HCT116 (cell line): Measurements from ENCODE around the gene ZNF536.

Experiments
- CEBPB ChIP-seq: IDR thresholded peaks from 2 replicates; pipeline ENCODE4 v1.6.1; 2012; ENCODE audit warnings: low read depth
- CTCF ChIP-seq, 3 experiments: fragments of 200-600 bp in 1 of 3; sonication (generic) in 1 of 3; IDR thresholded peaks in 2 of 3; conservative IDR thresholded peaks in 1 of 3; 2 replicates each; pipeline ENCODE4 v1.5.1; 2012 to 2017; ENCODE audit warnings: low read depth in 2 of 3, low read length in 2 of 3, antibody characterized with exemption in 1 of 3, borderline replicate concordance in 1 of 3, control low read depth in 1 of 3, mild to moderate bottlenecking in 1 of 3, mixed read lengths in 1 of 3, mixed run types in 1 of 3, moderate library complexity in 1 of 3; ENCODE audit not compliant: insufficient read depth in 1 of 3
- EZH2 ChIP-seq: fragments of 200-600 bp; sonication (generic); IDR thresholded peaks from 2 replicates; pipeline ENCODE4 v1.6.1; 2017; ENCODE audit warnings: antibody characterized with exemption, mixed run types
- JUND ChIP-seq: IDR thresholded peaks from 2 replicates; pipeline ENCODE4 v1.6.1; 2012
- MAX ChIP-seq: IDR thresholded peaks from 2 replicates; pipeline ENCODE4 v1.6.1; 2012
- POLR2A ChIP-seq: IDR thresholded peaks from 2 replicates; pipeline ENCODE4 v1.7.0; 2011; ENCODE audit warnings: borderline replicate concordance; ENCODE audit not compliant: insufficient read depth, insufficient read length; ENCODE audit errors: extremely low read depth
- POLR2AphosphoS5 ChIP-seq: IDR thresholded peaks from 2 replicates; pipeline ENCODE4 v1.6.1; 2011; ENCODE audit warnings: mild to moderate bottlenecking, low read depth, low read length, moderate library complexity
- RAD21 ChIP-seq: IDR thresholded peaks from 2 replicates; pipeline ENCODE4 v1.6.1; 2012; ENCODE audit warnings: low read depth, mild to moderate bottlenecking
- REST ChIP-seq: IDR thresholded peaks from 2 replicates; pipeline ENCODE4 v1.6.1; 2012; ENCODE audit warnings: low read depth
- TCF7L2 ChIP-seq: IDR thresholded peaks from 2 replicates; pipeline ENCODE4 v1.7.0; 2011; ENCODE audit warnings: borderline replicate concordance, inconsistent platforms; ENCODE audit not compliant: insufficient read depth, insufficient read length; ENCODE audit errors: extremely low read depth
- YY1 ChIP-seq: IDR thresholded peaks from 2 replicates; pipeline ENCODE4 v1.6.1; 2011; ENCODE audit warnings: low read length, low read depth, moderate library complexity, mild to moderate bottlenecking; ENCODE audit not compliant: insufficient replicate concordance; ENCODE audit errors: extremely low read depth
- ZFX ChIP-seq: fragments of 450-650 bp; IDR thresholded peaks from 2 replicates; pipeline ENCODE4 v1.6.1; 2017
- ZNF274 ChIP-seq: fragments of 200-500 bp; sonication (Bioruptor generic); IDR thresholded peaks from 2 replicates; pipeline ENCODE4 v1.6.1; 2014; ENCODE audit warnings: mild to moderate bottlenecking, low read depth, low read length, inconsistent platforms

GRCh38 chr19:30423481-30423880 lies 51.3 kb downstream of the ZNF536 start:
- TF ChIP-seq POLR2AphosphoS5, result no peak
- TF ChIP-seq MAX, result no peak
- TF ChIP-seq CTCF (IDR thresholded peaks at IDR 0.05 in 2 of 3, conservative IDR thresholded peaks at IDR 0.05 in 1 of 3; ENCODE audit: borderline replicate concordance in 1 of 3, insufficient read depth in 1 of 3, low read depth in 2 of 3, low read length in 2 of 3), result no peak
- no peak for TF ChIP-seq ZNF274
- no peak for TF ChIP-seq POLR2A
- TF ChIP-seq YY1, result no peak
- TF ChIP-seq JUND, result no peak
- no peak for TF ChIP-seq ZFX
- no peak for TF ChIP-seq EZH2
- no peak for TF ChIP-seq CEBPB
- TF ChIP-seq REST, result no peak
- no peak for TF ChIP-seq TCF7L2
- no peak for TF ChIP-seq RAD21
